Transverse colon (tissue), 4 donors: ENCODE data around the gene SLC16A6.

Experiments
- EP300 ChIP-seq: sonication (generic); formaldehyde crosslinking; IDR thresholded peaks from one replicate; pipeline ENCODE4 v1.6.1; 2017; ENCODE audit warnings: antibody characterized with exemption, low read depth
- POLR2A ChIP-seq: fragments of 450-650 bp; IDR thresholded peaks from one replicate; pipeline ENCODE4 v1.6.1; 2016; ENCODE audit warnings: antibody characterized with exemption, mild to moderate bottlenecking, moderate library complexity
- POLR2AphosphoS5 ChIP-seq, 3 donors: sonication (generic); formaldehyde crosslinking; IDR thresholded peaks; one replicate each; pipeline ENCODE4 v1.6.1; 2016; ENCODE audit warnings: antibody characterized with exemption in 3 of 3
- TF ChIP-seq, protein P1 (sequence below), 5 experiments: fragments of 200-600 bp in 3 of 5; fragments of 450-650 bp in 2 of 5; sonication (generic) in 3 of 5; IDR thresholded peaks; 1 replicate in 2 of 5; 2 replicates in 3 of 5; pipeline ENCODE4 v1.5.1; 2016 to 2017; ENCODE audit warnings: antibody characterized with exemption in 5 of 5, inconsistent platforms in 3 of 5, mild to moderate bottlenecking in 2 of 5, moderate library complexity in 1 of 5

DNA sequence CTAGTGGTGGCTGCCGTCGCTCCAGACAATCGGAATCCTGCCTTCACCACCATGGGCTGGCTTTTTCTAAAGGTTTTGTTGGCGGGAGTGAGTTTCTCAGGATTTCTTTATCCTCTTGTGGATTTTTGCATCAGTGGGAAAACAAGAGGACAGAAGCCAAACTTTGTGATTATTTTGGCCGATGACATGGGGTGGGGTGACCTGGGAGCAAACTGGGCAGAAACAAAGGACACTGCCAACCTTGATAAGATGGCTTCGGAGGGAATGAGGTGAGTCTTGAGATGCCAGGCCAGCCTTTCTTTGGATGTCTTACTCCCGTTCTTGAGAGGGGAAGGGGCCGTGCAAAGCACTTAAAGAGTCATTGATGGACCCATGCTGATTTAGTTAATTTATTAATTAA is 16.5 kb upstream of the SLC16A6 start:
- TF ChIP-seq, protein P1, sequence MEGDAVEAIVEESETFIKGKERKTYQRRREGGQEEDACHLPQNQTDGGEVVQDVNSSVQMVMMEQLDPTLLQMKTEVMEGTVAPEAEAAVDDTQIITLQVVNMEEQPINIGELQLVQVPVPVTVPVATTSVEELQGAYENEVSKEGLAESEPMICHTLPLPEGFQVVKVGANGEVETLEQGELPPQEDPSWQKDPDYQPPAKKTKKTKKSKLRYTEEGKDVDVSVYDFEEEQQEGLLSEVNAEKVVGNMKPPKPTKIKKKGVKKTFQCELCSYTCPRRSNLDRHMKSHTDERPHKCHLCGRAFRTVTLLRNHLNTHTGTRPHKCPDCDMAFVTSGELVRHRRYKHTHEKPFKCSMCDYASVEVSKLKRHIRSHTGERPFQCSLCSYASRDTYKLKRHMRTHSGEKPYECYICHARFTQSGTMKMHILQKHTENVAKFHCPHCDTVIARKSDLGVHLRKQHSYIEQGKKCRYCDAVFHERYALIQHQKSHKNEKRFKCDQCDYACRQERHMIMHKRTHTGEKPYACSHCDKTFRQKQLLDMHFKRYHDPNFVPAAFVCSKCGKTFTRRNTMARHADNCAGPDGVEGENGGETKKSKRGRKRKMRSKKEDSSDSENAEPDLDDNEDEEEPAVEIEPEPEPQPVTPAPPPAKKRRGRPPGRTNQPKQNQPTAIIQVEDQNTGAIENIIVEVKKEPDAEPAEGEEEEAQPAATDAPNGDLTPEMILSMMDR (IDR thresholded peaks at IDR 0.05) = no peak
- TF ChIP-seq POLR2A (no peak), POLR2AphosphoS5 (IDR thresholded peaks at IDR 0.05) (no peak), EP300 (no peak)
